OCI-LY7 (cell line): ENCODE measurements around the gene RNF114.
"Not testable (repeated sequence)": the region's sequence is repeated elsewhere in the genome, so short reads cannot be mapped to it uniquely, and the experiment has no call there.

ENCODE experiments used
- CTCF ChIP-seq: fragments of 200-600 bp; sonication (generic); conservative IDR thresholded peaks from 2 replicates; pipeline ENCODE4 v1.5.1; 2014; ENCODE audit warnings: mild to moderate bottlenecking, antibody characterized with exemption, low read length, moderate library complexity, mixed read lengths
- EZH2phosphoT487 ChIP-seq: fragments of 200-600 bp; sonication (generic); IDR thresholded peaks from 2 replicates; pipeline ENCODE4 v1.6.1; 2018; ENCODE audit warnings: low read depth, borderline replicate concordance, mild to moderate bottlenecking, mixed run types, antibody characterized with exemption, low read length, moderate library complexity, mixed read lengths

GRCh38 chr20:49977740-49978139 lies 41.5 kb downstream of the RNF114 start:
- not testable (repeated sequence) for TF ChIP-seq CTCF, EZH2phosphoT487
